GM12865 (cell line): ENCODE data around the gene HSPG2.

Experiments used
- DNase-seq: peaks from one replicate; pipeline ENCODE4 v3.0.0; 2010; ENCODE audit warnings: low read depth
- H3K4me3 ChIP-seq: 2 replicates; pipeline ENCODE4 v1.5.1; 2011; ENCODE audit warnings: mild to moderate bottlenecking, low read depth, low read length, control low read depth
- TF ChIP-seq, protein P1 (sequence below): IDR thresholded peaks from 2 replicates; pipeline ENCODE4 v1.5.1; 2011; ENCODE audit warnings: low read length, control low read depth, low read depth, inconsistent platforms; ENCODE audit not compliant: insufficient read depth; ENCODE audit errors: missing control alignments

Gene HSPG2

DNA sequence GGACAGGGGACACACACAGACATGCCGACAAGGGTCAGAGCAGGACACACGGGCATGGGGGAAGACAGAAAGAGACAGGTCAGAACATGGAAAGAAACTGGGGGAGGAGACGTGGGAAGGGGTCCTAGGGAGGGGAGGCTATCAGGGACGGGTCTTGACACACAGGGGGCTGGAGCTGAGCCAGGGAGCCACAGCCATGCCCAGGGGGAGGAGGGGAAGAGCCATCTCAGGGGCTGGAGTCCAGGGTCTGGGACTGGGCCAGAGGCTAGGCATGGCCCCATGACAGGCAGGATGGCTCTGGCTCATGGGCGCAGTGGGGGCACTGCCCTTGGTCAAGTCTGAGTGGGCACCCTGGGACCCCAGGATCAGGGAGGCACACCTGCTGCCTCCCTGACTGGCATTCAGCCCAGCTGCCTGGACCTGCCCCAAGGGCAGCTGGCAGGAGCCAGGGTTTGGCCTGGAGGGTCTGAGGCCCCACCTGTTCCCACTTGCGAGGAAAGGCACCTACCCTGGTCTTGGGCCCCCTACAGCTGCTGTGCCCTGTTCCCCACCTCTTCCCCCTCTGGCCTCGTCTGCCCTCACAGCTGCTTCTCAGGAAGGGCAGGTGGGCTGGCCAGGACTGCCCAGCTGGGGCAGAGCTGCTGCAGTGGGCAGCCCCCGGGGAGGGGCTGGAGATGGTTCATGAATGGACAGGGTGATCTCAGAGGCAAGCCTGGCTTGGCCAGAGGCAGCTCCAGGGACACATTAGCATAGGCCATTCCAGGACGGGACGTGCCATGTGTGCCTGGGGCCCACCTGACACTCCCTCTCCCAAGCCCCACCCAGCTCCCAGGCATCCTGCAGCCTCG, 42.9 kb downstream of the HSPG2 start:
- DNase-seq = no peak
- TF ChIP-seq, protein P1, sequence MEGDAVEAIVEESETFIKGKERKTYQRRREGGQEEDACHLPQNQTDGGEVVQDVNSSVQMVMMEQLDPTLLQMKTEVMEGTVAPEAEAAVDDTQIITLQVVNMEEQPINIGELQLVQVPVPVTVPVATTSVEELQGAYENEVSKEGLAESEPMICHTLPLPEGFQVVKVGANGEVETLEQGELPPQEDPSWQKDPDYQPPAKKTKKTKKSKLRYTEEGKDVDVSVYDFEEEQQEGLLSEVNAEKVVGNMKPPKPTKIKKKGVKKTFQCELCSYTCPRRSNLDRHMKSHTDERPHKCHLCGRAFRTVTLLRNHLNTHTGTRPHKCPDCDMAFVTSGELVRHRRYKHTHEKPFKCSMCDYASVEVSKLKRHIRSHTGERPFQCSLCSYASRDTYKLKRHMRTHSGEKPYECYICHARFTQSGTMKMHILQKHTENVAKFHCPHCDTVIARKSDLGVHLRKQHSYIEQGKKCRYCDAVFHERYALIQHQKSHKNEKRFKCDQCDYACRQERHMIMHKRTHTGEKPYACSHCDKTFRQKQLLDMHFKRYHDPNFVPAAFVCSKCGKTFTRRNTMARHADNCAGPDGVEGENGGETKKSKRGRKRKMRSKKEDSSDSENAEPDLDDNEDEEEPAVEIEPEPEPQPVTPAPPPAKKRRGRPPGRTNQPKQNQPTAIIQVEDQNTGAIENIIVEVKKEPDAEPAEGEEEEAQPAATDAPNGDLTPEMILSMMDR = no peak
- no peak overlapping the region for H3K4me3 ChIP-seq

DNA sequence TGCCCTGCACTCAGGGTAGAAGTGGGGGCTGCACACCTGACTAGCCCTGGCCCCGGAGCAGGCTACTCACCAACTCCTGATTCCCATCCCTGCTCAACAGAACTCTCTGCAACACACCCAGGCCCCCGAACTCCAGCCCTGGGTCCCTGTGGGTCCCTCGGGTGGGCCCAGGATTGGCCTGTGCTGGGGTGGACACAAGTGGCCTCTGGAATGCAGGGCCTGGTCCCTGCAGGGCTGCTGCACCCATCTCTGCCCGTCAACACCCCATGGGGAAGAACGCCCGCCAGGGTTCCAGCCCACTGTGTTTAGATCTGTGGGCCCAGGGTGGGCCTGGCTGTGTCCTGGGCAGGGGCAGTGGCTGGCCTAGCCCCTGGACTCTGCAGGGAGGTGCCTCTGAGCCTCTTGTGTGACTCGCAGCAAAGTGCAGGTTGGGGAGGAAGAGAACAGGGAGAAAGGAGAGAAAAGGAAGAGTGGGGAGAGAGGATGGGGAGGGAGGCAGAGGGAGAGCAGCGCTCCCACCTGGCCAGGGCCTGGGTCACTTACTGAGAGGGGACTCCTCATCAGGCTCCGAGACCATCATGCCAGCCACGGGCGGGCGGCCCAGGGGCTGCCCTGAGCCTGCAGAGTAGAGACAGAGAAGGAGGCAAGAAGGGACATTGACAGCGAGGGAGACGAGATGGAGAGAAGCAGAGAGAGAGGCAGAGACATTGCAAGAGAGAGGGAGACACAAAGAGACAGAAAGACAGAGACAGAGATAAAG, 43.9 kb downstream of the HSPG2 start:
- DNase-seq = no peak
- H3K4me3 ChIP-seq = no peak overlapping the region
- TF ChIP-seq, protein P1 = no peak

DNA sequence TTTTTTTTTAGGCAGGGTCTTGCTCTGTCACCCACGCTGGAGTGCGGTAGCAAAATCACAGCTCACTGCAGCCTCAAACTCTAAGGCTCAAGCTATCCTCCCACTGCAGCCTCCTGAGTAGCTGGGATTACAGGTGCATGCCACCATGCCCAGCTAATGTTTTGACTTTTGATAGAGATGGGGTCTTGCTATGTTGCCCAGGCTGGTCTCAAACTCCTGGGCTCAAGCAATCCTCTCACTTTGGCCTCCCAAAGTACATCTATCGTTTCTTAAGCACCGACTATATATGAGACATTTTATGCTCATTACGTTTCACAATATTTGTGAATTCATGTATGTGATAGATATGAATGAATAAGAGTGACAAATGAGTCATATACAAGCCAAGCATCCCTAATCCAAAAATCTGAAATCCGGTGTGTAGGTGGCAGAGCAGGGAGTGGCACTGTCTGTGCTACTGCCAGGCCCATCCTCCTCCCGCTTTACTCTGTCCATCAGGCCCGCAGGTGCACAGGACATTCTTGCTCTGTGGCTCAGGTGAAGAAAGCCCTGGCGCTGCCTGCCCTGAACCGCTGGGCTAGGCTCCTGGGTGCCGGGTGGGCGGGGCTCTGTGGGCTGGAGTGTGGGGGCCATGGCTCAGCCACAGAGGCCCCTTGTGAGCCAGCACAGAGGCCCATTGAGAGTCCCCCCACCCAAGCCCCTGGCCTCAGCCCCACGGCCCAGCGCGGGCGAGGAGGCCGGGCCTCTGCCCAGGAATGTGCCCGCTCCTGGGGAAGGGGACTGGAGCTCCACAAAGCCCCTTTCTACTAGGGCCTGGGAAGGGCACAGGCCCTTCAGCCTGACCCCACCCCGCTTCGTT, 45.3 kb downstream of the HSPG2 start:
- TF ChIP-seq, protein P1 = no peak
- no peak for DNase-seq
- H3K4me3 ChIP-seq = no peak overlapping the region

- TF ChIP-seq, protein P1 = no peak
- no peak overlapping the region for H3K4me3 ChIP-seq
- no peak for DNase-seq
These were observed 46.0 kb downstream of the HSPG2 start for GRCh38 chr1:21891081-21891480.

GRCh38 chr1:21888500-21888899, 48.6 kb downstream of the HSPG2 start:
- DNase-seq = no peak
- no peak overlapping the region for H3K4me3 ChIP-seq
- TF ChIP-seq, protein P1 = no peak

- TF ChIP-seq, protein P1 = no peak
- DNase-seq = no peak
These were observed 49.3 kb downstream of the HSPG2 start for GRCh38 chr1:21887796-21888195.

More at GRCh38 chr1:21887796-21888195, 49.3 kb downstream of the HSPG2 start:
- H3K4me3 ChIP-seq = no peak overlapping the region
